OCI-LY1 (cell line): Measurements from ENCODE around the gene INAVA.

Experiments used
- CTCF ChIP-seq: fragments of 200-600 bp; sonication (generic), shearing (Covaris generic); IDR thresholded peaks from 2 replicates; pipeline ENCODE4 v1.5.1; 2017; ENCODE audit warnings: mild to moderate bottlenecking, antibody characterized with exemption, low read length, moderate library complexity, mixed read lengths
- EZH2 ChIP-seq: fragments of 200-600 bp; sonication (generic), shearing (Covaris generic); IDR thresholded peaks from 2 replicates; pipeline ENCODE4 v1.8.0; 2017; ENCODE audit warnings: borderline replicate concordance, mixed run types, mild to moderate bottlenecking, antibody characterized with exemption, low read length, moderate library complexity, mixed read lengths

- TF ChIP-seq CTCF (no peak), EZH2 (no peak)
Observed at GRCh38 chr1:200892546-200892945, 2.2 kb upstream of the INAVA start.
